ENCODE results near the gene GRB10.
"Not testable (repeated sequence)": the region's sequence is repeated elsewhere in the genome, so short reads cannot be mapped to it uniquely, and the experiment has no call there.

GRB10 gene

DNA sequence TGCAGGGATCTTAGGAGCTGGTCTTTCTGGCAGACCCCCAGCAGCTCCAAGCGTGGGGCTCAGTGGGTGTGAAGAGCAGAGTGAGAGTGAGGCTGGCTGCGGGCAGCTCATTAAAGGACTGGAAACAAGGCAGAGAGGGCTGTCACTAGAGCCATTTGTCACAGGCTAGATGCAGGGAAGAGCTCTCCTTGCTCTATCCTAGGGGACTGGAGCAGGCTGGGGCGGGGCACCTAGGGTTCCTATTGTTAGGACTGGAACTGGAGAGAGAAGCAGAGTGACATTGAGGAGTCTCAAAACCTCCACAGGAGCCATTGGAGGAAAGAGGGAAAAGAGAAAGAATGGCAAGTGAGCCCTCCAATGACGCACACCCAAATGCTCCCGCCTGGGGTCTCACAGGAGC is 216.7 kb downstream of the GRB10 start:
- DNase-seq, result no peak

DNA sequence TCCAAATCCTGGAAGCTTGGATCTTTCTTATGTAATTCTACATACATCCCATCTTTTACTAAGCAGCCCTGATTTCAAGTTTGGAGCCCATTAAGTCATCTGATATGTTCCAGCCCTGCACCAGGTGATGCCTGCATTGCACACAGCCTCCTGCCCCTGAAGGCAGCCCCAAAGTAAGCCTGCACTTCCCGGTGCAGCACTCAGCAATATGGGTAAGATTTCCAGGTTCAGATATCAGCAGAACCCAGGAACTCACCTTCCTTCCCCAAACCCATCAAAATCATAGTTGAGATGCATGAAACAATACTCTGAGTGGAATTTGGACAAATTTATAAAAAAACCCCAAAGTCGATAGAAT is 217.2 kb downstream of the GRB10 start:
- DNase-seq, result no peak

DNA sequence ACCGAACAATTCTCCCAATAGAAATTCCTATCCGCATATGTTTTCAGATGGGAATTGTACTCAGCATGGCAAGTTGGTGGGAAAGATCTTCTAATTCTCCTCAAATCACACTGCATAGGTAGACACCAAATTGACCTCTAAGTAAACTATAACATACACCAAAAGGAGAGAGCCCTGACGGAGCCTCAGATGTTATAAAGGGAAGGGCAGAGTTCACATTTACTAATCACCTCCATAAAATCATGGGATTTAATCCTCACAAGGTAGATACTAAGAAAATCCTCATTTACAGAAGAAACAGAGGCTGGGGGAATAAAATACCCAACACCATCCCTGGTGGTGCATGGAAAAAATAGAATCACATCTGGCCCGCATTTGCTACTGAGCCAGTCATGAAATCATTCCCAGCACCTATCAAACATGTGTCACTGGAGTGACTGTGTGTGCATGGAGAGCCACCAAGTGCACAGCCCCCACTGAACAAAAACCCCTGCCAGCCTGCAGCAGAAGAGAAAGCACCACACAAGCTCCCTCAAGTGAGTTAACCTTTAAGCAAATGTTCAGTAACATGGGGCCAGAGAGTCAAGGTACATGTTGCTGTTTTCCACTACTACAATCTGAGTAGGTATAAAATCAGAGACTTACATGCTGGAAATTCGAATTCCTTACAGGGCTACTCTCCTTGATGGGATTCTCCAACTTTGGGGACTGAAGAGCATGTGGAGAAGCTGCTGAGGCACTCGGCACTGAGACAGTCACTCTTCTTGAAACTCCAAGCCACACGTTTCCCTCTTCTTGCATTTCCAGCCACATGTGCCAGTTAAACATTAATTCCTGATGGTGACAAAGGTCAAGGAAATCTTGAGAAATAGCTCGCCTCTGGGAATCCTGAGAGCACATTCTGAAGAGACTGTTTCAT is 217.8 kb downstream of the GRB10 start, which contains the start of gene DDC:
DDC (minus strand) TSS at position 766 of the 919 bp plus-strand sequence. CDS start 21,320 bp downstream, outside the sequence.
- no peak for DNase-seq

DNA sequence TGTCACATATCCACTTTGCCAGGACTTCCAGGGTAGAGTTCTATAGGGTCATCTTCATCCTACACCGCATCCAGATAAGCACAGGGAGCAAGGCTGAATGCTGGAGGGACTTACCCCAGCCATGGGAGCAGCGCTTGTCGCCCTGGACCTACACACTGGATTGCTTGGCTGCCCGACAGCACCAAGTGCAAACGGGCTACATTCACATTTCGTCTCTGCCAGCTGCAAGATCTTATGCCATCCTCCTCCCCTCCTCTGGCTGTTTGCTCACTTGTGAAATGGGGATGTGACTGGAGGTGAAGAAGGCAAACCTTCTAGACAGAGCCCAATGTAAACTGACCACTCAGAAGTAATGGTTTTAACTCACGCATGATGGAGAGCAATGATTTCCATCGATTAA is 218.5 kb downstream of the GRB10 start:
- DNase-seq, result no peak

DNA sequence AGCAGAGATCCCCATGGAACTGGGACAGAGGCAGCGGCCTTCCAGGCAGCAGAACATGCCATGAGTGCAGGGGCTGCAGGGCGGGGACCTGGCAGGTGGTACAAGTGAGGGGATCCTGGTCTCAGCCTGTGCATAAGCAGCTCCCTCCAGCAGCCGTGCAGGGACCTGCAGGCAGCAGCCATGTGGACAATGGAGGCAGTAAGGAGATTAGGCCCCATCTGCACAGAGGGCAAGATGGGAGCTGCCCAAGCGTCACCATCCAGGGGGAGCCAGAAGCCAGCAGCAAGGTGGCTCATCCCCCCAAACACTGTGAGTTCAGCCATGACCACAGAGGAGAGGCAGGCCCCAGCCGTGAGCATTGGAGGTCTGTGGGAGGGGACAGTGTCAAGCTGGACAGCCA is 220.6 kb downstream of the GRB10 start:
- DNase-seq, result no peak

DNA sequence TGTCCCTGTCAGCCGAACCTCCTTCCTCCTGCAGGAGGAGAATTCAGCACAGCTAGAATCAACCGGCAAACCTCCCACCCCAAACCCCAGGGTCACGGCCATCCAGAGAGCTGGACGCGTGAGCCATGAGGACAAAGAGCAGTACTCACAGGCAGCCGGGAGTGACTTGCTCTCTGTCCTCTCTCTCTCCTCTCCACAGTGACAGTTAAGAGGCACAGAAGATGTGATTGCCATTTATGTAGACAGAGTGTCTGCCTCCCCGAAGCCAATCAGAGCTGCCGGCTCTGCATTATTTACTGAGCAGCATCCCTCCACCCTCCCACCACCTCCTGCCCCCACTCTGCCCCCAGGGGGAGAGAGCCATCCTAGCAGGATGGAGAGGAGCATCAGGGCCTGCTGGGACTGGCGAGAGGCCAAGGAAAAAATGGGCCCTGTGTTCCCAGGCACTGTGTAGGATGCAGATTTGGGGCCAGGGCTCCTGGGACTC is 221.8 kb downstream of the GRB10 start:
- DNase-seq, result no peak

DNA sequence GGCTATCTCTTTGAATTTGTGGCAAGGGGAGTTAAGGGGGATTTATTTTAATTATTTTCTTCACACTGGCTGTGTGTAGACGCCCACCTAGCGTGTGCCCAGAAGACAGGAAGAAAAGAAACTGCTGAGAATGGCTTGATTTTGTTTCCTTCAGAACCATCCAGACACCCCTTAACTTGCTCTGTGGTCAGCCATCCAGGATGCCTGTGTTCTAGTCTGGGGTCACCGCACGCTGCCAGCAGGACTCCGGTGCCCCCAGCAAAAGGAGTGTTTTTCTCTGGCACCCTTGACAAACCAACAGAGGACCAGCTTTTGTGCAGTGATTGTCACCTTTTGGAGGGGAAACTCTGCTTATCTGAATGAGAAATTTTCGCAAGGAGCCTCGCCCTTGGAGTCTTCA is 222.8 kb downstream of the GRB10 start:
- no peak for DNase-seq

DNA sequence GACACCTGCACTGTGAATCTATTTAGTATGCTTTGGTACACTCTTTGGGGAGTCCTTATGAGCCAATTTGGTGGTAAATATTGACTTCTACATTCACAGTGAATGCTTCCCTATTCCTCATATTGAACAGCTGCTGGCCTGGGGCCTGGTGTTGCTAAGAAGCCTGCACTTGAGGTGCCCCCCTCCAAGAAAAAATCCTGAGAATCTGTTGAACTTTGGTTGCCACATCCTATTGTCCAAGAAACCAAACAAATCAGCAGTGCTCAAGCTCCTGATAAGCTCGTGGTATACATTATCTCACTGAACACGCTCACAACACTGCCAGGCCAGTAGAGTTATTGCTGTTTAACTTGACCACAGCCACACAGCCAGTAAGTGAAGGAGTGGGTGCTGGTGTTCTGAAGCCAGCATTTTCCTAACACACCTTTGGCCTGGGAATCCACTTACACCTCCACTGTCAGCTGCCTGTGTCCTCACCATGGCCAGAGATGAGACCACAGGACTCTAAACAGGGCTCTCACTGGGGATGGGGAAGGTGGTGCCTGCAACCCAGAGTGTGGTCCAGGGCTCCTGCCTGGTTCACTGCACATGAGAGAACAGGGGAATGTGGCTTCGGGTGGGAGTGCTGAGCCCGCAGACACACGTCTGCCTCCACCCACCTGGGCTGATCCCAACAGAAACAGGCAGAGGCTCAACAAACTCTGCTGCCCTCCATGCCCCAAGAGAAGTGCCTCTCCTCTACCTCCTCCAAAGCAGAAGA is 224.2 kb downstream of the GRB10 start:
- DNase-seq, result peak; percentile 68

DNA sequence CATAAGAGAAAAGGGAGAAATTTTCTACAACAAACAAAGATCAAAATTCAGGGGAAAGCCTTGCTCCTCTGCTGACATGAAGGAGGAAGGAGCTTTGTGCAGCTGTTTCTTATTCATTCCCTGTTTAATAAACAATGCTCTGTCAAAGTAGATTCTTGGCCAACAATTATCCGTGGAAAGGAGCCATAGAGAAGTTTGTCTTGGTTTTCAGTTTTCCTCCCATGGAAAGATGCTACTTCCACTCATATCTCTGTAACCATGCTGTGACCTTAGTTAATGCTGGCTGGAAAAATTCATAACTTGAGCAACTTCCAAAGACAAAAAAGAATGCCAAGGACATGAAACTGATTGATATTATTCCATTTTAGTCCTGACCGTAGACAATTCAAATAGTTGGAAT is 225.6 kb downstream of the GRB10 start:
- no peak for DNase-seq

DNA sequence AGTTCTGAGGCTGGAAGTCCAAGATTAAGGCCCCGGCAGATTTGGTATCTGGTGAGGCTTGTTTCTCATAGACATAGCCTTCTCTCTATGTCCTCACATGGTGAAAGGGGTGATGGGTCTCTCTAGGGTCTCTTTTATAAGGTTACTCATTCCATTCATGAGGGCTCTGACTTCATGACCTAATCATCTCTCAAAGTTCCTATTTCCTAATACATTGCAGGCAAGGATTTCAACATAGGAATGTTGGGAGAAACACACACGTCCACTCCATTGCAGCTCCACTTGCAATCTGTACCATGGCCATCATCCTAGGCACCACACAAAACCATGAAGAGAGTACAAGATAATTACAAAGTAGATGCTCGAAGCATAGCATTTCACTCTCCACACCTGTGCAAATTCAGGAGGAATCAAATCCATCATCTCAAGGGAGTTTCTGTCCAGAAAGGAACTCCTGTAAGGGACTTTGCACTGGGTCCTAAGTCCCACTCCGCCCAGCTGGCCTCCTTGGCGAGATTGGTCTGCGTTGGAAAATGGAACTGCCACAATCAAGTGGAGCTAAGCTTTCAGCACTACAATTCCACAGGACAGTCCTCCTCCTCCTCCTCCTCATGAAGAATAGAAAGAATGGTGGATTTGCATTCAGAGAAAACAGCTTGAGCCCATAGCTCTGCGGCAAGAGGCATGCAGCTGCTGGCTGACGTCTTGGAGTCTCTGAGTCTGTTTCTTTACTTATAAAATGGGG is 226.3 kb downstream of the GRB10 start:
- DNase-seq, result no peak

DNA sequence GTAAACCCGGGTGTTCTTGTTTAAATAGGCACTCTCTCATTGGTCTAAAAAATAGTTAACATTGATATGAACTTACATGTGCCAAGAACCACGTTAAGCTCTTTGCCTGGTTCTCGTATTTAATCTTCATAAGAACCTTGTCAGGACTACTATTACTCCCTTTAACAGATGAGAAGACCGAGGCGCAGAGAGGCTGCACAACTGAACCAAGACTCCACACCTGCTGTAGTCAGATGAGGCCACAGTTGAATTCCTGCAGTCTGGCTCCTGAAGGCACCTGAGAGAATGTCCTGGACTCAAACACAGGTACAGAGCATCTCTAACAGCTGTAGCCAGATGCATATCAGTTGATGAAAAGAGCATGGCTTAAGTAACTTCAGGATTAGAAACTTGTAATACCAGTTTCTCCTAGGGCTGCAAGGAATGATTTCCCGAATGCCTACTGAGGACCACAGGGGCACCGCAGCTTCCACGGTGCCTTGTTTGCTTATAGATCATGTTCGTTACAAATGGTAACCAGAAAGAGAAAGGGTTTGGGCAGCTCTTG is 227.0 kb downstream of the GRB10 start:
- DNase-seq, result no peak

DNA sequence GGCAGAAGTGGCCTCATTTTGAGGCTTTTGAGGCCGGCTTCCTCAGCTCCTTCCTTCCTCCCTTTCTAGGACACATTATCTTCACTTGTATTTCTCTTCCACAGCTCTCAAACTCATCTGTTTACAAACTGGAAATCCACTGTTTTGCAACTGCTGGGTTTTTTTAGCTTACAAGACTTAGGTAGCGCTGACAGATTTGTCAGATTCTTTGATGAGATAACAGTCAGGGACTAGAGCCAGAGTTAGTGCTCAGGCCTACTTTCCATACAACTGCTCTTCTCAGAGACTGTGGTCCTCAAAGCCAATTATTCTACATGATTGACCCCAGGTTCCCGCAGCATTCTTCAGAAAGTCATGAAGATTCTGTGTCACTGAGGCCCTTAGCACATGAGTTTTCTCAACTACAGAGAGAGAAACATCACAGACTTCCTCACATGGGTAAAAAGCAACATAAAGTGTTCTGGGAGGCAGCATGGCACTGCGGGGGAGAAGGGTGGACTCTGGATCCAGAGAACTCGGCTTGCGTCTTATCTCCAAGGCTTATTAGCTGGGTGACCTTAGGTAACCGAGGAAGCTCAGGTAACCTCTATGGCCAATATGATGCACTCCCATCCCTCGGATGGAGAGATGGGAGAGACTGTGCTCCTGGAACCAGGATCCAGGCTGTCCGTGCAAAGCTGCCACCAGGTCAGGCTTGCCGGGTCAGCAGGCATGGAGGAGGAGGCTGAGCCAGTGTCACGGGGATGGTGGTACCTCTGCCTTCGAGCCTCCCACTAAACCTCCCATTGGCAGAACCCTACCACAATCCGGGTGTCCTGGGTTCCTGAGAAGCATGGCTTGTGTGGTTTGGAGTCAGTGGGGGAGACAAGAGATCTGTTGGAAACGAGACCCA is 228.0 kb downstream of the GRB10 start:
- no peak for DNase-seq

DNA sequence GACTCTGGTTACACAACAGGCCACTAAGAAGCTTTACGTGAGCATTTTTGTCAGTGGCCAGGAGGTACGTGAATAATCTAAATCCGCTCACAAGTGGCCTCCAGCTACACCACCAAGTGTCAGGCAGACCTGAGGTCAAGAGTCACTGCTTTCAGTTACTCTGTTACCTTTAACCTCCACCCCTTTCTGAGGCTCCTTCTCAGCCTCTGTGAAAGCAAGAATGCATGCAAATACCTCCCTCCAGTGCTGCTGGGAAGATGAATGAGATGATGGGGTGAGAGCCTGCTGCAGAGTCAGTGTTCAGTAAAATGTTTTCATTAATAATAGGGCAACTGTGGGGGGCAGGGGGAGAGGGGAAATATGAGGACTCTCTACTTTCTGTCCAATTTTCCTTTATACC is 228.7 kb downstream of the GRB10 start:
- no peak for DNase-seq

DNA sequence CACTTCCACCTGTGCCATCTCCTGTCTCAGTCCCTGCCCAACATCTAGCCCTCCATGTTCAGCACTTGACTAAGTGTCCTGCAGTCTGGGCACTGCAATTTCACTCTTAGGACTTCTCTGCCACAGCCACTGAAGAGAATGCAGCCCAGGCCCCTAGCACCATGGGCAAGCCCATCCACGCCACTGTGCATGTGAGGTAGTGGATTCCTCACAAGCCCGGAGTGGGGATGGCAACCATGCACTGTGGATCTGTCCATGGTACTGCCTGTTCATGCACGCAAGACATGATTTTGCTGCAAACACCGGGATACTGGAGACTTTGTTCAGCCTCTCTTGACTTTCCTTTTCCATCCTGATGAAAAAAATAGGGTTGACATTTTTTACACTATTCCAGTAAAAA is 229.8 kb downstream of the GRB10 start:
- DNase-seq, result peak; percentile 68

DNA sequence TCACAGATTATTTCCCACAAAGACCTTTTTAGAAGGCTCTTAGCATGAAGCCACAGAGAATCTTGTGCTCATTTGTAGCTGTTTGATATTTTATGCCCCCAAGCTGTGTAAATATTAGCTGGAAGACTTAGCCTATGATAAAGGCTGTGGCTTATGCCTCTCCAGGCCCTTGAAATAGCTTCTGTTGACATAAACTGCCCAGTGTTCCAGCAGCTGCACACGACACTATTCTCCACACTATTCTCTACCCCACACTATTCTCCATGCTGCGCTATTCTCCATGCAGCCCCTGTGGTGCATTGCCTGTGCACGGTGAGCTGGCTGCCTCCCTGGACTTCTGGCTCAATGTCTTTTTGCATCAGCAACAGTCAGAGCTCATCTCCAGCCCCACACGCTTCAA is 230.6 kb downstream of the GRB10 start:
- no peak for DNase-seq

DNA sequence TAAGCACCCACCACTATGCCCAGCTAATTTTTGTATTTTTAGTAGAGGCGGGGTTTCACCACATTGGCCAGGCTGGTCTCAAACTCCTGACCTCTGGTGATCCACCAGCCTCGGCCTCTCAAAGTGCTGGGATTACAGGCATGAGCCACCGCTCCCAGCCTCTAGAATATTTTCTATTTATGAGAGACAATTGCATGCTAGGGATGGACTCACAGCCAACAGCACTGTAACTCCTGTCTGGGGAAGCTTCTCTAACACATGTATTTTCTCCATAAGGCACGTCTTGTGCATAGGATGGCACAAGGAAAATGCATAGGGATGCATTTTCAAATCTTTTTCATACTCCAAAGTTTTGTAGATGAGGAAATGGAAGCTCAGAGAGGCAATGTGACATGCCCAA is 237.1 kb downstream of the GRB10 start:
- not testable (repeated sequence) for DNase-seq

DNA sequence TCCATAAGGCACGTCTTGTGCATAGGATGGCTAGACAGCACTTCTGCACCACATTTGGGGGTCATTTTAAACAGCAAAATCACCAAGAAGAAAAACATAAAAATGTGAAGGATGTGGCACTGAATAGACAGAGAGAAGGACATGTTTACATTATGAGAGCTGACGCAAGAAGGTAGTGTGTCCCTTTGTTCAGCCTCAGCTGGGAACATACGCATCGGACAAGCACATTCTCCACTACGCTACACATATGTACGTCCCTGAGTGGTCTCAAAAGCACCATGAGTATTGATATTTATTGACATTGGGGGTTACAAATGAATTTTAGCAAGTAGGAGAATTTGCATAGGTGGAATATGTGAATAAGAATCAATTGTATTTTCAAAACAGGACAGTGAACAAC is 237.7 kb downstream of the GRB10 start:
- no peak for DNase-seq

DNA sequence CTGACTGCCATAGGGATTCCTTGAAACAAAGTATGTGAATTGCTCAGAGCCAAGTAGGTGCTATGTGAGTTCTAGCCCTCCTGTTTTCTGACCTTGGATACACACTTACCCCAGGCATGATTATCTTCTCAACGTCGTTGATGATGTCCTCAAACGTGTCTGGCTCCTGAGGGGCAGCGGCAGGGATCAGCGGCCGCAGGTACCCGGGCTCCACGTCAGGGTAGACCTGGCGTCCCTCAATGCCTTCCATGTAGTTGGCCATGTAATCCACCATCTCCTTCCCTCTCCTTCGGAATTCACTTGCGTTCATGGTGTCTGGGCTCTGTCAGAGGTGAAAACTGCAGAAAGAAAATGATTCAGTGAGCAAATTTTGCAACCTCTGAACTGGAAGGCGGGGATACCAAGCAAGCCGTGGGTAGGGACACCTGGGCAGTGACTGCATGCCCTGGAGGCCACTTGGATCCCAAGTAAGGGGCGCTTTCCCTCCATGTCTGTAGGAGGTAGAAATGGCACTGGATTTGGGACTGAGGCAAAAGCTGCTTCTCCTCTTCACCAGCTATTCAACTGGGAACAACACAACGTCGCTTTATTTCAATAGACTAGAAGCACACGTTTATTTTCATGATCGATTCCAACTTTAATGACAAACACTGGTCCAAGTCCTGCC is 238.8 kb downstream of the GRB10 start:
- DNase-seq, result no peak

DNA sequence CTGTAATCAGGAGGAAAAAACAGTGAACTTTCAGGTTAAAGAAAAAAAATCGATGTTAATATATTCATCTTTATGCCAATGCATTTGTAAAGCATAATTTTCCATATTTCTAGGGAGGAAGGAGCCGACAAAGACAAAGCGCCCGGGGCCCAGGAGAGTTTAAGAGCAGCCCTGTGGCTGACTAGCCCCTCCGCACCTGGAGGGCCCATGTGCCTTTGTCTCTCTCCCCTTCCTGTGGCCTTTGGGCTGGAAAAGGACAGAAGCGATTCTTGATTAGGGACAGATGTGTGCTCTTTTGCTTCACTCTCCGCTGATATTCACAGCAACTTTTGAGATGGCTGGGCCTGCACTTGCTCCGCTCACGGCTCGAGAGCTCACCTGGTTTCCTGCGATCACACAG is 240.6 kb downstream of the GRB10 start:
- DNase-seq, result no peak

DNA sequence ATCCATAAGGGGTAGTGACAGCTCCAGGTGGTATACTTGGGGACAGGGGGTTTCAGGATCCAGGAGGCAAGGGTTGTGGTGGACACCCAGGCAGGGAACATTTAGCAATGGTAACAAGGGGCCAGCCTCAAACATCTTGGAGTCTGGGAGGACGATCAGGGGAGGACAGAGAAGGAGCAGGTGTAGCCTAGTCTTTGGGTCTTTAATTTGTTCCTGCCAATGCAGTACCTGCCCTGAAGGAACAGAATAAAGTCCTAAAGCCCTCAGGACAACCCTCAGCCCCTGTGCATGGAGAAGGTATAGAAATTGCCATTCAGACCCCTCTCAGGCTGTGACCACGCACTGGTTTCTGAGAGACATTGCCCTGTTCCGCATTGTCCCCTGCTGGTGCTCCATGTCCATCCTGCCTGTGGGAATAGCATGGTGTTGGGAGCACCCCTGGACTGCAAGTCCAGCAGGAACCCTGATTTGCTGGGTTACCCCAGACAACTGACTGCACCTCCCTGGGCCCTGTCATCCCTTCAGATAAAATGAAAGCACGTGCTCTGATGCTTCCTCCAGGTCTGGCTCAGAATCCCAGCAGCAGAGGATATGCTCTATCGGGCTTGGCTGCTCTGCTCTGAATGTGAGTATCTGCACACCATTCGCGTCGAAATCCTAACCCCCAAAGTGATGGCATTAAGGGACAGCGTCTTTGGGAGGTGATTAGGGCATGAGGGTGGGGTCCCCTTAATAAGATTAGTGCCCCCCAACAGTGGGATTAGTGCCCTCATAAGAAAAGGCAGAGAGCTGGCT is 241.7 kb downstream of the GRB10 start:
- no peak for DNase-seq
